NCI-H2171 treated with DMSO at 0.1 percent for 48 hours (cell line): ENCODE data around the gene MMEL1.

ENCODE experiments used
- DNase-seq: peaks from one replicate; lab custom pipeline; 2025; lab: John Stamatoyannopoulos, UW

Gene MMEL1

DNA sequence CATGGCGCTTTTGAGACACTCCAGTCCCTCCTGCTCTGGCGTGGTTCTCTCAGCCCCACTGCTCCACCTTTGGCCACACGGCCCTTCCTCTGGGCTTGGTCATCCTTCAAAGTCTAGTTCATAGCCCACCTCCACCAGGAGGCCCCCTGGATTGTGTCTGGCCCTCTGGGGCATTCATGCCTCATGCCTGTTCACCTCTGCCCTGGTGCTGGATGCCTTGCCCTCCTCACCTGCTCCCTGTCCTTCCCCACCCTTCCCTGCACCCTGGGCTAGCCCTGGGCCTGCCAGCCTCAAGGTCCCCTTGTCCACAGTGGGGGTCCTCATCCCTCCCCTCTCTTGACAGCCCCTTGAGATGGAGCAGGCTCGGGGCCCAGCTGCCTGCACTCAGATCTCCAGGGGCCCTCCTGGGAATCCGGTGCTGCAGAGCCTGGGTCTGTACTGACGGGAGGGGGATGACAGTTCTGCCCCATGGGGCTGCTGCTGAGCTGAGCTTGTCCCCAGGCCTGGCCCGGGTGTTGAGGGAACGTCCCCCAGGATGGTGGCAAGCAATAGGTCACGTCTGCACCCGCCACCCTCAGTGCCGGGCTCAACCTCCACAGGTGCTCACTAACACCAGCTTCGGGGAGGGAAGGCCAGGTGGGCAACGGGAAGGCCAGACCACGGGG lies 27.8 kb downstream of the MMEL1 start:
- no peak for DNase-seq

DNA sequence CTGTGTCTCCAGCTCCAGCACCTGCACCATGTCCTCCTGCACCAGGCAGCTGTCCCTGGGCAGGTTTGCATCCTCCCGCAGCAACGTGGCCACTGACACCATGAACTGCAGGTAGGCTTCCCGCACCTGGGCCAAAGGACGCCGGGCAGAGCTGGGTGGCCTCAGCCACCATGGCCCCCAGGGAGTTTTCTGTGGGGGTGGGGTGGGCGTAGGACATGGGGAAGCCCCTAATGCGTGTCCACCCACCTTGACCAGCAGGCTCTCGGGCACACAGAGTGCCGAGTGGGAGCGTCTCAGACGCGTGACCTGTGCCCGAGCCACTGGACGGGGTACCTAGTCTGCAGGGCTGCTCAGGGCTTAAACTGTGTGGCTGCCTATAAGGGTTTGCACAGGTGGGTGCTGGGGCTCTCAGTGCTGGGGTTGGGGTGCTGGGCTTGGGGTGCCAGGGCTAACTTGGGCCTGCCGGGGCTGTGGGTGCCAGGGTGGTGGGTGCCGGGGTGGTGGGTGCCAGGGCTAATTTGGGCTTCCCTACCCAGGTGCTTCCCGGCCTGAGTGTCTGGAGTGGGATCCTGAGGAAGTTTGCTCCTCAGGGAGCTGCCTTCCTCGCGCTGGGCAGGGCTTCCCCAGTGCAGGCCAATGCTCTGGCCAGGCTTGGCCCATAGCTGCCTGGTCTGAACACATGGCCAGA lies 28.5 kb downstream of the MMEL1 start:
- no peak for DNase-seq

DNA sequence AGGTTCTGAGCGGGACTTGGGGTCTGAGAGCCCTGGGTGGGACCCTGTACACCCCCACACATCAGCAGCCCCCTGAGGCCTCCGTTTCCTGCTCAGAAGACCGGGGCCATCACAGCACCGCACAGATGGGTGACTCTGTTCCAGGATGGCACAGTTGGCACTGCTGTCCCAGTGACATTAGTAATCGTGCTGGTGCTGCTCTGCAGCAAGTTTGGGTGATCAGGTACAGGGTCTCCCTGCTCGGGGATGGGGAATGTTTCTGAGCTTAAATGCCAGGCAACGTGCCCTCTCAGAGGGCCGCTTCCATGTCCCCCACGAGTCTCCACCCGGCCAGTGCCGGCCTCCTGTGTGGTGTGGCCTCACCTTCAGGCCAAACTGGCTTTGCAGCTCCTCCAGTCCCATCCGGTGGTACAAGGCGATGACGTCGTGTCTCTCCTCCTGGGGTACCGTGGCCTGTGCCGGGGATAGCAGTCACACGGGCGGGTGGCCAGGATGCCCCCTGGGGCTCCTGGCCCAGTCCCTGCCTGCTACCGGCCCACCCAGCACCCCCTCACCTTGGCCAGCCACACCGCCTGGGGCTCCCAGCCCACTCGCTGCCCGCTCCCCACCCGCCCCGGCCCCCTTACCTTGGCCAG lies 29.2 kb downstream of the MMEL1 start:
- DNase-seq = no peak

GRCh38 chr1:2602866-2603520 lies 29.8 kb downstream of the MMEL1 start:
- no peak for DNase-seq

DNA sequence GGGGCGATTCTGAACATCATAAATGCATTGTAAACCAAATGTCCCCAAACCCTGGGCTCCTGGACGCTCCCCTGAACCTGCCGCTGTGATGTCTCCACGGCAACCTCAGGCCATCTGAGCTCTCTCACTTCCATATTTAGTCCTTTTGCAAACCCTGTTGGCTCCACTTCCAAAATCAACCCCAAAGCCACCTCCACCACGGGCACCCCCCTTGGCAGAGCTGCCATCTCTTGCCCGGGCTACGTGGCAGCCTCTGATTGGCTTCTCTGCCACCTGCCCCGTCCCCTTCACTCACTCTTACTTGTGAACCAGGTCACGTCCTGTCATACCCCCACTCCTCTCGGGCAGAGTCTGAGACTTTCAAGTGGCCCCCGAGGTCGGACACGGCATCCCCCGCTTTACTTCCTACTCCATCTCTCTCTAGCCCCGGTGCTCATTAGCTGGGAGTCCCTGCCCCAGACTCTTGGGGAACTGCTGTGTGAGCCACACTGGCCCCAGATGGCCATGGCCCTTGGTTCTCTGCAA lies 30.4 kb downstream of the MMEL1 start:
- DNase-seq = no peak

DNA sequence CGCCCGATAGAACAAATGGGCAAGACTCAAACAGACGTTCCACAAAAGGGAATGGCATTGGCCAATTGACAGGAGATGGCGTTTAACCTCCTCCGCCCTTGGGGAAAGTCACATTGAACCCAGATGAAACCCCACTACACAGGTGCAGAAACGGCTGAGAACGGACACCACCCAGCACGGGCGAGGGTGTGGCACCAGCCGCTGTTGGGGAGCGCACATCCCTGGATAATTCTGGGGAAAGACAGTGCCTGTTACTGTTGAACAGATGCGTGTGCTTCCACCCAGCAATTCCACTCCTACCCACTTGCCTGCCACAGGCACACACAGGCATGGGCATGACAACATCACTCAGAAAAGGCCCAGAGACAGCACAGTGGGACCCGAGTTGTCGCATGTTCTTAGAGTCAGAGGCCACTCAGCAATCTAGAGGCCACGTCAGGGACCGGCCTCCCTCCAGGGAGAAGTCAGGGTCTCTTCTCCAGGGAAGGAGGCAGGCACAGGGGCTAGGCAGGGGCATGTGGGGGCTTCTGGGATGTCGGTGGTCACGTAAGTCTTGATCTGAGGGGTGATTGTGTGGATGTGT lies 31.0 kb downstream of the MMEL1 start:
- DNase-seq = no peak

DNA sequence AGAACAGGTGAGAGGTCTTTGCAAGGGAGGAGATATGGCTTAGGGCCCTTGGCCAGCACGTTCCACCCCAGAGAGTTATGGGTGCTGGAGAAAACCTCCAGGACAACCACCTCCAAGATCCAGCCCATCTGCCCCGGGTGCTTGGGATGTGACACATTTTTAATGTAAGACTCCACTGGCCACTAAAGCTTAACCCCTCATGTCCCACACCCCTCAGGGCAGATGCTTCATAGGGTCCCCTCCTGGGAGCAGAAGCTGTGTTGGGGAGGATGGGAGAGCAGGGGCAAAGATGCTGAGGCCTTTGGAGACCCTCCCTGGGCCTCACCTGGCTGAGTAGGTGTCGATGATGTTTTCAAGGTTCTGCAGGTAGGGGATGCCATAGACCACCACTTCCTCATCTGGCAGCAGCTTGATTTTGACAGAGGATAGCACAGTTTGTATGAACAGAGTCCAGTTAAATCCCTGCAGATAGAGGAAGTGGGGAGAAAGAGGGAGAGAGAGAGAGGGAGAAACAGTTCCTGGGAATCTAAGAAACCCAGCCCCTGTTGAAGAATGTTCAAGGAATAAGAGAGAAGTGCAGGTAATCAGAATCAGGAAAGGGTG lies 34.4 kb downstream of the MMEL1 start:
- DNase-seq = no peak

- DNase-seq = no peak
These were observed 35.1 kb downstream of the MMEL1 start for GRCh38 chr1:2597441-2598328.

DNA sequence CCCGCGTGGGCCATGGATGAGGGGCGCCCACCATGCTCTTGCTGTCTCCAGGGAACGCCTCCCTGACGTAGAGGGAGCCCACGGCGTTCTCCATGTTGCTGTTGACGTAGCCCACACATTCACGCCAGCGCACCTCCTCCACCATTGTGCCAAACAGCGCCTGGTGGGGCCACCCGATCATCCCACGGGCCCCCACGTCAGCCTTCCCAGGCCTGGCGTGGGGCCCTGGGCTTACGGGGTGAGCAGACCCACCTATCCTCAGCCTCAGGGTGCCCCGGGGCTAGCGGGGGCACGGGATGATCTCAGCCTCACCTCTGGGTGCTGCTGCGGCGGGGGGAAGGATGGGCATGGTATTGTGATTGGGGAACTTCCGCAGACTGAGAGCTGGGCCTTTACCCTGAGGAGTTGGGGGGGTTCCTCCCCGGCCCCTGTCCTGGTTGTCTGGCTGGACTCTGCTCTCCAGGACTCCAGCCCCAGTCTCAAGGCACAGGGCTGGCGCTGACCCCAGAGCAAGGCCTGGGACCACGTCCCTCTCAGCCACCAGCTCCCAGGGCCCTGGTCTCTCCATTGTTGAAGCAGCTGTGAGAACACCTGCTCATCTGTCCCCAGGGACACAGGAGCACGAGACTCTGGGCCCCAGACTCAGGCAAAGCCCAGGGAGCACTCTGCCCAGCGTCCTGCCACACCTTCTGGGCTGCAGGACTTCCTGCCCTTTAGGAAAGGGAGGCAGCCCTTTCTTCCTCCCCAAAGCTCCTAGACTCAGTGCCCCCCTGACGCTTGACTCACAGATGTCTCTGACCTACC lies 36.1 kb downstream of the MMEL1 start:
- DNase-seq = peak; percentile 72

GRCh38 chr1:2595812-2596529 lies 36.8 kb downstream of the MMEL1 start:
- DNase-seq = no peak

GRCh38 chr1:2595261-2595811 lies 37.5 kb downstream of the MMEL1 start:
- DNase-seq = no peak

DNA sequence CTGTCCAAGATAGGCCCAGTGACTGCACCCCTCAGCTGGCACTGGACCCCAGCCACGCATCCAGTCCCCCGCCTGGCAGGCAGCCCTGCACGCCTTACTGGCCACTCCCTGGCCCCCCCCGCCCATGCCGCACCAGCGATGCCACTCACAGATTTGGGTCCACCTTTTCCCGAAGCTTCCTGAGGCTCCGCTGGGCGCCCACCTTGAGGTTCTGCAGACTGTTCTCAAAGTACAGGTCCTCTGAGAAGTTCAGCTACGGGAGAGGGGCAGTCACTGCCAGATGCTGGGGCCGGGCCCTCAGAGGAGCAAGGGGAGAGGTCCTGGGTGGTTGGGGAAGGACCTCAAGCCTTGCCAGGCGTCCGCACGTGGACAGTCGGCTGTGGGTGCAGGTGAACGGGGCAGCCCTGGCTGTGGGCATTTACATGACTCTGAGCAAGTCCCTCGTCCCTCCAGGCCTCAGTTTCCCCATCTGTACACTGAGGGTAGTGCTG lies 38.1 kb downstream of the MMEL1 start:
- no peak for DNase-seq

- peak; percentile 53 for DNase-seq
These were observed 38.7 kb downstream of the MMEL1 start for GRCh38 chr1:2594001-2594640.

DNA sequence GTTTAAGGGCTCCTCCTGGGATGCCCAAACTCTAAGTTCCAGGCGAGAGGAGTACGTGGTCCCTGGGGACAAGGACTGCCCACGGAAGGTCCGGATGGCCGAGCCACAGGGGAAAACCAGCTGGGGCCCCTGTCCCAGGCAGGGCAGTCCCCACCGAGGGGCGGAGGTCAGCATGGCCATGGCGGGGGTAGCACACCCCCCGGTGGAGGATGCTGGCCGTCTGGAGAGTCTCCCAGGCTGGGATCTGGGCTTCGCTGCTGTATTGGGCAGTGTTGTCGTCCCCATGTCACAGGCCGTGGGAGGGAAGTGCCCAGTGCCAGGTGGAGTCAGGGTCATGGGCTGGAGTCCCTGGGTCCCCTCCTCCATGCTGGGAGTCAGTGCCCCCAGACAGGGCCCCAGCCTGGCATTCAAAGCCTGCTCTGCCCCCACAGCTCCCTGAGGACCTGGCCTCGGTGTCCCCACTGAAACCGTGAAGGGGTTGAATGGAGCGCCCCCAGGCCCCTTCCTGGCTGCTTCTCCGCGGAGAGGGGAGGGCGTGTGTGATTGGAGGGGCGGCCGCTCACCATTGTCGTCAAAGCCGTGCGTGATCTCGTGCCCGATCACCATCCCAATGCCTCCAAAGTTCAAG lies 39.5 kb downstream of the MMEL1 start:
- no peak for DNase-seq

- no peak for DNase-seq
These were observed 40.1 kb downstream of the MMEL1 start for GRCh38 chr1:2592672-2593071.

GRCh38 chr1:2591581-2592261 lies 41.1 kb downstream of the MMEL1 start:
- no peak for DNase-seq

DNA sequence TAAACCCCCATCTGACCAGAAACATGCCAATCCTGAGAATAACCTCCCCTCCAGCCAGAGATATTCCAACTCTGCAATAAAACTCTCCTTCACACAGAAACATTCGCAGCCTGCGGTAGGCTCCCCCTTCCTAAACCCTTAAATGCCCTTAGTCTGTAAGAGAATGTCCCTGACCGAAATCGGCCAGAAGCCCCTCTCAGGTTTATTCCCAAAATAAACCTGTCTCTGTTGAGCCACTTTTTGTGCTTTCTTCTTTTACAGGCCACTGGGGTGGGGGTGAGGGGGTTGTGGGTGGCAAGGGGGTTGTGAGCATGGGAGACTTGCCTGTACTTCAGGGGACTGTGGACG lies 41.6 kb downstream of the MMEL1 start:
- no peak for DNase-seq
